ENCODE data around the gene CCDC9B. TPM values are rescaled to one million over a fixed set of nuclear protein-coding genes. Genes with fewer than 3 reads are reported as not detected.

The CCDC9B gene
- polyA plus RNA-seq, 3 donors, result 3.5 to 10.4 (median 5.0) TPM

- no peak for DNase-seq (ENCODE audit: extremely low read depth in 1 of 11, low read depth in 9 of 11, low spot score in 4 of 11)
Measured at GRCh38 chr15:40367371-40367685, 26.6 kb upstream of the CCDC9B start.

- DNase-seq (ENCODE audit: extremely low read depth in 1 of 11, low read depth in 9 of 11, low spot score in 4 of 11), result no peak
Measured at GRCh38 chr15:40366457-40367370, 26.0 kb upstream of the CCDC9B start.

- DNase-seq (ENCODE audit: extremely low read depth in 1 of 11, low read depth in 9 of 11, low spot score in 4 of 11), result no peak
Measured at GRCh38 chr15:40365624-40366456, 25.1 kb upstream of the CCDC9B start.

- DNase-seq (ENCODE audit: extremely low read depth in 1 of 11, low read depth in 9 of 11, low spot score in 4 of 11), result no peak
Measured at GRCh38 chr15:40365016-40365415, 24.3 kb upstream of the CCDC9B start.

GRCh38 chr15:40364251-40364650, 23.5 kb upstream of the CCDC9B start:
- no peak for DNase-seq (ENCODE audit: extremely low read depth in 1 of 11, low read depth in 9 of 11, low spot score in 4 of 11)

- DNase-seq (ENCODE audit: extremely low read depth in 1 of 11, low read depth in 9 of 11, low spot score in 4 of 11), result no peak
Measured at GRCh38 chr15:40363611-40364010, 22.9 kb upstream of the CCDC9B start.

GRCh38 chr15:40361640-40362039, 20.9 kb upstream of the CCDC9B start:
- DNase-seq (ENCODE audit: extremely low read depth in 1 of 11, low read depth in 9 of 11, low spot score in 4 of 11), result no peak

GRCh38 chr15:40360015-40360414, 19.3 kb upstream of the CCDC9B start:
- no peak for DNase-seq (ENCODE audit: extremely low read depth in 1 of 11, low read depth in 9 of 11, low spot score in 4 of 11)

GRCh38 chr15:40358471-40359353, 18.0 kb upstream of the CCDC9B start:
- no peak for DNase-seq (ENCODE audit: extremely low read depth in 1 of 11, low read depth in 9 of 11, low spot score in 4 of 11)

- DNase-seq (ENCODE audit: extremely low read depth in 1 of 11, low read depth in 9 of 11, low spot score in 4 of 11), result peak in 6 of 11 donors; percentile 64 to 75 (median 70)
Measured at GRCh38 chr15:40357723-40358470, 17.2 kb upstream of the CCDC9B start, which contains the start of gene DISP2. Gene DISP2, plus strand, starts transcription at chr15:40358219. Its CDS starts 103 bp downstream, at chr15:40358322.

- no peak for DNase-seq (ENCODE audit: extremely low read depth in 1 of 11, low read depth in 9 of 11, low spot score in 4 of 11)
Measured at GRCh38 chr15:40357246-40357645, 16.5 kb upstream of the CCDC9B start.

GRCh38 chr15:40355976-40356585, 15.3 kb upstream of the CCDC9B start:
- DNase-seq (ENCODE audit: extremely low read depth in 1 of 11, low read depth in 9 of 11, low spot score in 4 of 11), result no peak

GRCh38 chr15:40354408-40355171, 13.9 kb upstream of the CCDC9B start:
- DNase-seq (ENCODE audit: extremely low read depth in 1 of 11, low read depth in 9 of 11, low spot score in 4 of 11), result no peak

GRCh38 chr15:40353697-40354096, 13.0 kb upstream of the CCDC9B start:
- DNase-seq (ENCODE audit: extremely low read depth in 1 of 11, low read depth in 9 of 11, low spot score in 4 of 11), result no peak

- DNase-seq (ENCODE audit: extremely low read depth in 1 of 11, low read depth in 9 of 11, low spot score in 4 of 11), result no peak
Measured at GRCh38 chr15:40352281-40352901, 11.7 kb upstream of the CCDC9B start.

- DNase-seq (ENCODE audit: extremely low read depth in 1 of 11, low read depth in 9 of 11, low spot score in 4 of 11), result no peak
Measured at GRCh38 chr15:40349163-40349562, 8.4 kb upstream of the CCDC9B start.

- DNase-seq (ENCODE audit: extremely low read depth in 1 of 11, low read depth in 9 of 11, low spot score in 4 of 11), result no peak
Measured at GRCh38 chr15:40348474-40348870, 7.7 kb upstream of the CCDC9B start.
